Activated B cell treated with CpG ODN at 0.5 μM for 24 hours (primary cell): Measurements from ENCODE around the gene LRRC27. TPM values are rescaled to one million over a fixed set of nuclear protein-coding genes. Genes with fewer than 3 reads are reported as not detected.

Experiments
- ATAC-seq: fragments of 200-7000 bp; cut with Tn5 transposase; one replicate; pipeline ENCODE4 v1.10.0; 2021; ENCODE audit warnings: low read depth, mild to moderate bottlenecking, moderate library complexity
- CTCF ChIA-PET: fragments of 350-600 bp; sonication (Branson Sonifier 250); formaldehyde crosslinking; loops from one replicate; lab custom pipeline; 2021; ENCODE audit warnings: antibody characterized with exemption; lab: Charles Lee
- POLR2A ChIA-PET: fragments of 350-600 bp; sonication (Branson Sonifier 250); formaldehyde crosslinking; loops from one replicate; lab custom pipeline; 2021; ENCODE audit warnings: antibody characterized with exemption; lab: Charles Lee
- DNase-seq: peaks from one replicate; pipeline ENCODE4 v3.0.0; 2022
- H3K27ac Mint-ChIP-seq: one replicate; pipeline ENCODE4 v1.8.0; 2020; ENCODE audit warnings: mixed read lengths
- H3K27me3 Mint-ChIP-seq: one replicate; pipeline ENCODE4 v1.8.0; 2021; ENCODE audit warnings: mixed read lengths
- H3K36me3 Mint-ChIP-seq: one replicate; pipeline ENCODE4 v1.8.0; 2021; ENCODE audit warnings: low read depth, mixed read lengths
- H3K4me1 Mint-ChIP-seq: one replicate; pipeline ENCODE4 v1.8.0; 2021; ENCODE audit warnings: mixed read lengths
- H3K4me3 Mint-ChIP-seq: one replicate; pipeline ENCODE4 v1.8.0; 2020; ENCODE audit warnings: mild to moderate bottlenecking, mixed read lengths
- H3K9me3 Mint-ChIP-seq: one replicate; pipeline ENCODE4 v1.8.0; 2020; ENCODE audit warnings: mixed read lengths
- CTCF ChIP-seq: fragments of 200-600 bp; IDR thresholded peaks from one replicate; pipeline ENCODE4 v1.8.0; 2022; ENCODE audit warnings: antibody characterized with exemption, mild to moderate bottlenecking
- intact Hi-C: fragments of 100-400 bp; cut with micrococcal nuclease; formaldehyde crosslinking; loops from one replicate; pipeline ENCODE4 v1.15.1; 2024
- total RNA-seq: library from RNA; stranded (reverse); gene quantifications from 2 replicates; pipeline ENCODE4 v1.2.3, GENCODE V29; 2022

LRRC27 gene
- total RNA-seq, 1 donor from 2014 or later, result 15.2 TPM

GRCh38 chr10:132306864-132307751 lies 24.9 kb upstream of the LRRC27 start:
- Mint-ChIP-seq H3K27ac (no peak overlapping the region), H3K36me3 (no peaks in the 10 kb centered on the region)

GRCh38 chr10:132307823-132308586 lies 24.0 kb upstream of the LRRC27 start, which contains the start of gene STK32C:
Gene STK32C, minus strand, starts transcription at chr10:132307950. Its CDS starts 117 bp downstream, at chr10:132307833.
- intact Hi-C loops, result loop anchor here (1.0 to 5.0 kb wide), 9 partner anchors 24 to 999 kb away; partner anchors contain the start of genes DPYSL4, INPP5A, LRRC27 and PPP2R2D
- peak; percentile 79 for DNase-seq
- peaks cover 11% of the 10 kb centered on the region for H3K27me3 Mint-ChIP-seq
- no peak within 1 kb of the TSS for H3K27ac Mint-ChIP-seq
- peaks cover 11% of the 10 kb centered on the region for H3K4me1 Mint-ChIP-seq
- ATAC-seq, result peak; percentile 90
- ChIA-PET POLR2A (interaction anchor here (0.5 to 1.4 kb wide), 6 partner anchors 19 to 110 kb away, joined by 3 to 13 read pairs (median 5); partner anchors contain the start of gene LRRC27), CTCF (no interaction called here)
- no peaks in the 10 kb centered on the region for H3K9me3 Mint-ChIP-seq
- H3K36me3 Mint-ChIP-seq, result no peaks in the 10 kb centered on the region
- peak within 1 kb of the TSS; percentile 86 for H3K4me3 Mint-ChIP-seq
- no peak for TF ChIP-seq CTCF

More at GRCh38 chr10:132306864-132307751, 24.9 kb upstream of the LRRC27 start:
- H3K27me3 Mint-ChIP-seq, result peaks cover 11% of the 10 kb centered on the region
- TF ChIP-seq CTCF, result no peak
- DNase-seq (peak; percentile 36), ATAC-seq (peak; percentile 1)
- peaks cover 11% of the 10 kb centered on the region for H3K4me1 Mint-ChIP-seq
- H3K9me3 Mint-ChIP-seq, result no peaks in the 10 kb centered on the region
- CTCF ChIA-PET, result no interaction called here
- POLR2A ChIA-PET, result interaction anchor here (0.7 to 1.4 kb wide), 5 partner anchors 20 to 77 kb away, joined by 3 to 13 read pairs (median 4); partner anchors contain the start of gene LRRC27
- intact Hi-C loops, result loop anchor here (5.0 kb wide), 2 partner anchors 165 to 1000 kb away; partner anchors contain the start of genes TUBGCP2 and ZNF511
- H3K4me3 Mint-ChIP-seq, result peak overlapping the region; percentile 86

GRCh38 chr10:132308587-132309470 lies 23.2 kb upstream of the LRRC27 start:
- ChIA-PET CTCF (no interaction called here), POLR2A (no interaction called here)
- Mint-ChIP-seq H3K27me3 (peaks cover 11% of the 10 kb centered on the region), H3K4me1 (peaks cover 11% of the 10 kb centered on the region), H3K27ac (no peak overlapping the region), H3K36me3 (no peaks in the 10 kb centered on the region), H3K9me3 (no peaks in the 10 kb centered on the region), H3K4me3 (peak overlapping the region; percentile 75)
- DNase-seq, result peak; percentile 15
- intact Hi-C loops, result loop anchor here (1.0 to 5.0 kb wide), 9 partner anchors 23 to 998 kb away; partner anchors contain the start of genes DPYSL4, INPP5A, LRRC27 and PPP2R2D
- ATAC-seq, result no peak
- TF ChIP-seq CTCF, result no peak

GRCh38 chr10:132309471-132309865 lies 22.5 kb upstream of the LRRC27 start:
- Mint-ChIP-seq H3K36me3 (no peaks in the 10 kb centered on the region), H3K4me1 (peaks cover 11% of the 10 kb centered on the region), H3K9me3 (peaks cover 3% of the 10 kb centered on the region), H3K4me3 (peak overlapping the region; percentile 75), H3K27ac (no peak overlapping the region), H3K27me3 (peaks cover 11% of the 10 kb centered on the region)
- TF ChIP-seq CTCF, result no peak
- intact Hi-C loops, result loop anchor here (2.0 to 5.0 kb wide), 4 partner anchors 123 to 998 kb away; partner anchors contain the start of genes DPYSL4, PPP2R2D, TUBGCP2 and ZNF511
- ChIA-PET CTCF (no interaction called here), POLR2A (no interaction called here)
- ATAC-seq, result no peak
- peak; percentile 12 for DNase-seq
